Choroid plexus epithelial cell (primary cell): ENCODE measurements around the gene MDK.

Experiments used
- DNase-seq: peaks from one replicate; pipeline ENCODE4 v3.0.0-alpha.2; 2010; ENCODE audit warnings: low read depth
- H3K4me3 ChIP-seq: 2 replicates; pipeline ENCODE4 v1.5.1; 2011; ENCODE audit warnings: low read depth, mild to moderate bottlenecking, control low read depth, low read length, moderate library complexity
- TF ChIP-seq, protein P1 (sequence below): conservative IDR thresholded peaks from 2 replicates; pipeline ENCODE4 v1.5.1; 2011; ENCODE audit warnings: low read depth, mild to moderate bottlenecking, control low read depth, inconsistent platforms, low read length, moderate library complexity

MDK gene

GRCh38 chr11:46383404-46383758, 1.9 kb downstream of the MDK start:
- H3K4me3 ChIP-seq: no peak overlapping the region
- TF ChIP-seq, protein P1, sequence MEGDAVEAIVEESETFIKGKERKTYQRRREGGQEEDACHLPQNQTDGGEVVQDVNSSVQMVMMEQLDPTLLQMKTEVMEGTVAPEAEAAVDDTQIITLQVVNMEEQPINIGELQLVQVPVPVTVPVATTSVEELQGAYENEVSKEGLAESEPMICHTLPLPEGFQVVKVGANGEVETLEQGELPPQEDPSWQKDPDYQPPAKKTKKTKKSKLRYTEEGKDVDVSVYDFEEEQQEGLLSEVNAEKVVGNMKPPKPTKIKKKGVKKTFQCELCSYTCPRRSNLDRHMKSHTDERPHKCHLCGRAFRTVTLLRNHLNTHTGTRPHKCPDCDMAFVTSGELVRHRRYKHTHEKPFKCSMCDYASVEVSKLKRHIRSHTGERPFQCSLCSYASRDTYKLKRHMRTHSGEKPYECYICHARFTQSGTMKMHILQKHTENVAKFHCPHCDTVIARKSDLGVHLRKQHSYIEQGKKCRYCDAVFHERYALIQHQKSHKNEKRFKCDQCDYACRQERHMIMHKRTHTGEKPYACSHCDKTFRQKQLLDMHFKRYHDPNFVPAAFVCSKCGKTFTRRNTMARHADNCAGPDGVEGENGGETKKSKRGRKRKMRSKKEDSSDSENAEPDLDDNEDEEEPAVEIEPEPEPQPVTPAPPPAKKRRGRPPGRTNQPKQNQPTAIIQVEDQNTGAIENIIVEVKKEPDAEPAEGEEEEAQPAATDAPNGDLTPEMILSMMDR: no peak
- no peak for DNase-seq

- no peak overlapping the region for H3K4me3 ChIP-seq
- TF ChIP-seq, protein P1: no peak
- DNase-seq: no peak
Measured at GRCh38 chr11:46383974-46384701, 2.7 kb downstream of the MDK start.

DNA sequence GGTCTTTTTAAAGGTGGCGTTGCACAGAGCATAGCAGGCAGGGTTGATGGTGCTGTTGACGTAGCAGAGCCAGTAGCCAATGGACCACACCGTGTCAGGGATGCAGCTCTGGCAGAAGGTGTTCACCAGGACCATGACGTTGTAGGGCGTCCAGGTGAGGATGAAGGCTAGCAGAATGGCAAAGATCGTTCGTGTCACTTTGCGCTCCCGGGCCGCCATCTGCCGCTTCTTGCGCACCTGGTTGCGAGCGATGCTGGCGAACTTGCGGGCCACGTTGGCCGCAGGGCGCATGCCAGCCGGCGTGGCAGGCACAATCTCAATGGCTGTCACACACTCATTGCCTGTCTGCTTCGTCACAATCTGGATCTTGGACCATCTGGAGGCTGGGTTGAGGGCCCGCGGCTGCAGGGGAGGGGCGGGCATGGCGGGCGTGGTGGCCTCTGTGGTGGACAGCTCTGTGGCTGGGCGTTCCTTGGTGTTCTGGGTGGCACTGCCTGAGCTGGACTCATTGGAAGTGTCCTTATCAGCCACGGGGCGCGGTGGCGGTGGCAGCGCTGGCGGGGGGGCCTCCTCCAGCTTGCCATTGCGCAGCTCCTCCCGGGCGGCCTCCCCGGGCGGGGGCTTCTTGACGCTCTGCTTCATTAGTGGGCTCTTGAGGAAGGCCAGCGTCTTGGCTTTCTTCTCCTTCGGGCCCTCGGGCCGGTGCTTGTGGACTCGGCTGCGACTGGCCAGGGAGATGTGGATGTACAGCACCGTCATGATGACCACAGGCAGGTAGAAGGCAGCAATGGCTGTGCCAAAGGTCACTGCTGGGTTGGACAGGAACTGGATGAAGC, 3.9 kb downstream of the MDK start:
- H3K4me3 ChIP-seq: no peak overlapping the region
- DNase-seq: no peak
- TF ChIP-seq, protein P1: no peak

DNA sequence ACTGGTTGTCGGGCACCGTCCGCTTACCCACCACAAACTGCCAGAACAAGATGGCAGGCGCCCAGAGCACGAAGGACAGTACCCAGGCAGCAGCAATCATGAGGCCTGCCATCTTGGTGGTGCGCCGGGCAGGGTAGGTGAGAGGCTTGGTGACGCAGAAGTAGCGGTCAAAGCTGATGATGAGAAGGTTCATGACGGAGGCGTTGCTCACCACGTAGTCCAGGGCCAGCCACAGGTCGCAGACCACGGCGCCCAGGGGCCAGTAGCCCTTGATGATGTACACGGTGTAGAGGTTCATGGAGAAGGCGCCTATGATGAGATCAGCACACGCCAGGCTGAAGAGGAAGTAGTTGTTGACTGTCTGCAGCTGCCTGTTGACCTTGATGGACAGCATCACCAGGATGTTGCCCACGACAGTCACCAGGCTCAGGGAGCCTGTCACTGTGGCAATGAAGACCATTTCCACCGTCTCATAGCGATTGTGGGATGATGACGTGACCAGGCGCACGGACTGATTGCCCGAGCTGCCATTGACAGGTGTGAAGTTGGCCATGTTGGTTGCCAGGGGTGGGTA, 4.6 kb downstream of the MDK start:
- TF ChIP-seq, protein P1: no peak
- no peak for DNase-seq
- H3K4me3 ChIP-seq: no peak overlapping the region

GRCh38 chr11:46386674-46387073, 5.2 kb downstream of the MDK start:
- no peak overlapping the region for H3K4me3 ChIP-seq
- DNase-seq: no peak

GRCh38 chr11:46387456-46387855, 6.0 kb downstream of the MDK start:
- DNase-seq: no peak
- no peak overlapping the region for H3K4me3 ChIP-seq
- TF ChIP-seq, protein P1: no peak

More at GRCh38 chr11:46386674-46387073, 5.2 kb downstream of the MDK start:
- TF ChIP-seq, protein P1: no peak
